HepG2 (cell line): ENCODE results near the gene TEX19. TPM values are rescaled to one million over a fixed set of nuclear protein-coding genes. Genes with fewer than 3 reads are reported as not detected.

Experiments used
- AGO1 ChIP-seq: fragments of 200-400 bp; formaldehyde crosslinking; IDR thresholded peaks from 2 replicates; pipeline ENCODE4 v1.6.1; 2017; ENCODE audit warnings: mild to moderate bottlenecking, low read depth, low read length, moderate library complexity; ENCODE audit not compliant: poor library complexity, severe bottlenecking
- HMGA1 ChIP-seq: sonication (generic); formaldehyde crosslinking; conservative IDR thresholded peaks from 2 replicates; pipeline ENCODE4 v1.4.0; 2020; ENCODE audit warnings: missing genetic modification reagents
- HNRNPK ChIP-seq: fragments of 200-400 bp; formaldehyde crosslinking; IDR thresholded peaks from 2 replicates; pipeline ENCODE4 v1.6.1; 2018; ENCODE audit warnings: low read length, low read depth, moderate library complexity, mild to moderate bottlenecking; ENCODE audit not compliant: poor library complexity, severe bottlenecking
- IRF2 ChIP-seq: IDR thresholded peaks from 2 replicates; pipeline ENCODE4 v1.6.1; 2018; ENCODE audit warnings: missing genetic modification reagents, missing compliant biosample characterization
- MAF1 ChIP-seq: sonication (generic); formaldehyde crosslinking; IDR thresholded peaks from 2 replicates; pipeline ENCODE4 v1.5.0; 2020; ENCODE audit warnings: missing genetic modification reagents, borderline replicate concordance
- SPEN ChIP-seq: sonication (generic); formaldehyde crosslinking; IDR thresholded peaks from 2 replicates; pipeline ENCODE4 v1.5.1; 2020; ENCODE audit warnings: low read depth, mild to moderate bottlenecking, missing genetic modification reagents
- TAF1 ChIP-seq: sonication (generic); formaldehyde crosslinking; IDR thresholded peaks from 2 replicates; pipeline ENCODE4 v1.4.0; 2020; ENCODE audit warnings: missing genetic modification reagents
- TMF1 ChIP-seq: sonication (generic); formaldehyde crosslinking; IDR thresholded peaks from 2 replicates; pipeline ENCODE4 v1.8.1; 2022; ENCODE audit warnings: low read depth, missing genetic modification reagents
- XBP1 ChIP-seq: sonication (generic); formaldehyde crosslinking; IDR thresholded peaks from 2 replicates; pipeline ENCODE4 v1.5.0; 2020; ENCODE audit warnings: missing genetic modification reagents
- ZBTB8A ChIP-seq: sonication (generic); formaldehyde crosslinking; IDR thresholded peaks from 2 replicates; pipeline ENCODE4 v1.4.0; 2020; ENCODE audit warnings: mild to moderate bottlenecking, low read depth, missing genetic modification reagents, borderline replicate concordance
- ZFP36L1 ChIP-seq: sonication (generic); formaldehyde crosslinking; IDR thresholded peaks from 2 replicates; pipeline ENCODE4 v1.8.0; 2022; ENCODE audit warnings: mild to moderate bottlenecking, missing genetic modification reagents, moderate library complexity
- ZNF205 ChIP-seq: IDR thresholded peaks from 2 replicates; pipeline ENCODE4 v1.6.1; 2018; ENCODE audit warnings: missing biosample characterization, missing genetic modification reagents
- ZNF557 ChIP-seq: sonication (generic); formaldehyde crosslinking; IDR thresholded peaks from 2 replicates; pipeline ENCODE4 v1.4.0; 2020; ENCODE audit warnings: missing genetic modification reagents
- ZNF589 ChIP-seq: sonication (generic); formaldehyde crosslinking; conservative IDR thresholded peaks from 2 replicates; pipeline ENCODE4 v1.8.0; 2022; ENCODE audit warnings: mild to moderate bottlenecking, moderate library complexity, missing genetic modification reagents
- ZNF782 ChIP-seq: sonication (generic); formaldehyde crosslinking; IDR thresholded peaks from 2 replicates; pipeline ENCODE4 v1.4.0; 2020; ENCODE audit warnings: missing genetic modification reagents, mild to moderate bottlenecking, borderline replicate concordance
- ZSCAN20 ChIP-seq: sonication (generic); formaldehyde crosslinking; IDR thresholded peaks from 2 replicates; pipeline ENCODE4 v1.4.0; 2020; ENCODE audit warnings: missing genetic modification reagents, mild to moderate bottlenecking, borderline replicate concordance
- polyA plus RNA-seq, 8 experiments: library from polyadenylated mRNA; depleted of rRNA in 3 of 8; stranded (reverse) in 7 of 8; unstranded in 1 of 8; fragments of >200 nt; fragmentation: Illumina TruSeq in 4 of 8; extraction: Trizol in 4 of 8; gene quantifications; 2 replicates each; pipeline versions ENCODE4 v1.2.1 to v1.2.3, GENCODE V29; 2011 to 2016; ENCODE audit warnings: low read depth in 4 of 8, missing spikeins in 1 of 8, mixed read lengths in 1 of 8; ENCODE audit not compliant: insufficient read depth in 1 of 8
- total RNA-seq, 5 experiments: library from RNA; depleted of rRNA; stranded (reverse); fragments of >200 nt; fragmentation: Illumina TruSeq; extraction: Trizol; gene quantifications; 2 replicates each; pipeline ENCODE4 v1.2.3, GENCODE V29; 2016; ENCODE audit warnings: low read depth in 1 of 5
- TF ChIP-seq, protein P1 (sequence below): sonication (generic); formaldehyde crosslinking; IDR thresholded peaks from 2 replicates; pipeline ENCODE4 v1.5.1; 2020; ENCODE audit warnings: missing genetic modification reagents, mild to moderate bottlenecking, borderline replicate concordance
- TF ChIP-seq, protein P2 (sequence below): sonication (generic); formaldehyde crosslinking; IDR thresholded peaks from 2 replicates; pipeline ENCODE4 v1.4.0; 2020; ENCODE audit warnings: low read depth, mild to moderate bottlenecking, missing genetic modification reagents
- TF ChIP-seq, protein P3 (sequence below): sonication (generic); formaldehyde crosslinking; IDR thresholded peaks from 2 replicates; pipeline ENCODE4 v1.9.0; 2022; ENCODE audit warnings: low read depth, missing genetic modification reagents
- TF ChIP-seq, protein P4 (sequence below): sonication (generic); formaldehyde crosslinking; IDR thresholded peaks from 2 replicates; pipeline ENCODE4 v1.4.0; 2020; ENCODE audit warnings: missing genetic modification reagents

Gene TEX19
- total and polyA plus RNA-seq, 2 of the 13 experiments (the other 11 are each of a cell fraction or from before 2014, with no cell fraction given) = 1.3 to 6.0 TPM

DNA sequence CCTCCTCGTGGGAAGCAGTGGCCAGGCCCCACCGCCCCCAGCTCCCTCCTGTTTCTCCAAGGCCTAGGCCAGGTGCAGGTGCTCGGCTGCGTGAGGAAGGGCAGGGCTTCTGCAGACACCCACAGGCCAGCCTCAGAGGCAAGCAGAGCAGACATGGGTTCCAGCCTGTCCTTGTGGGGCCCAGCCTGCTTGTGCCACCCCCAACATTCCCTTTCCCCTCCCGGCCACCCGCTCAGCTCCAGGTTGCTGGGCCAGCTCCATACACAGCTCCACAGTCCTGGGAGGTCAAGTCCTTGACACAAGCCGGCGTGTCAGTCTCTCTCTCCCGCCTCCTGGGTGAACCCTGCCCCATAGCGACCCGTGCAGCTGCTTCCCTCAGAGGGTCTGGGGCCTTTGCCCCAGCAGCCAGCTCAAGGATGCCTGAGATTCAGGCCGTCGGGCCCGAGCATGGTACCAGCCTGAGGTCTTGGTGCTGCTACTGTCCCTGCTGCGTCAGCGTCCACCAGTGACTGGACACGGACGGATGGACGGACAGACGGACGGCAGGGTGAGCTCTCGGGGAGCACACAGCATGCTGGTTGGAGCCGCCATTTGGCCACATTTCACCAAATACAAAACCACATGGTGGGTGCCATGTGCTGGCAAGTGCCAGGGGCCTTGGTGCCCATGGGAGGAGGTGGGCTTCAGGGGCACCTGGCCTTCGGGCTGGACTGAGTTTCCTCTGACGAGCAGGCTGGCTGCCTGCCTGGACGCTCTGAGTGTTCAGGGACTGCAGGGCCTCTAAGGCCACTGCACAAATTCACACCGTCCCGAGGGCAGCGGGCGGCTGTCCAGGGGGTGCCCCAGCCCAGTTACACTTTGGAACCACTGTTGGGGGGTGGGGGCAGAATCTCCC is 33.5 kb upstream of the TEX19 start (continued):
- TF ChIP-seq, protein P1, sequence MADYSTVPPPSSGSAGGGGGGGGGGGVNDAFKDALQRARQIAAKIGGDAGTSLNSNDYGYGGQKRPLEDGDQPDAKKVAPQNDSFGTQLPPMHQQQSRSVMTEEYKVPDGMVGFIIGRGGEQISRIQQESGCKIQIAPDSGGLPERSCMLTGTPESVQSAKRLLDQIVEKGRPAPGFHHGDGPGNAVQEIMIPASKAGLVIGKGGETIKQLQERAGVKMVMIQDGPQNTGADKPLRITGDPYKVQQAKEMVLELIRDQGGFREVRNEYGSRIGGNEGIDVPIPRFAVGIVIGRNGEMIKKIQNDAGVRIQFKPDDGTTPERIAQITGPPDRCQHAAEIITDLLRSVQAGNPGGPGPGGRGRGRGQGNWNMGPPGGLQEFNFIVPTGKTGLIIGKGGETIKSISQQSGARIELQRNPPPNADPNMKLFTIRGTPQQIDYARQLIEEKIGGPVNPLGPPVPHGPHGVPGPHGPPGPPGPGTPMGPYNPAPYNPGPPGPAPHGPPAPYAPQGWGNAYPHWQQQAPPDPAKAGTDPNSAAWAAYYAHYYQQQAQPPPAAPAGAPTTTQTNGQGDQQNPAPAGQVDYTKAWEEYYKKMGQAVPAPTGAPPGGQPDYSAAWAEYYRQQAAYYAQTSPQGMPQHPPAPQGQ = 0 out of 2 replicates have a peak, but pooled peaks have one; percentile 35
- TF ChIP-seq TMF1 = 0 out of 2 replicates have a peak, but pooled peaks have one; percentile 32
- no peak for TF ChIP-seq HMGA1
- no peak for TF ChIP-seq XBP1
- TF ChIP-seq ZFP36L1 = peak; percentile 83; the same call in 1 of the 2 replicates
- TF ChIP-seq MAF1 (CRISPR knock-in tag) = 0 out of 2 replicates have a peak, but pooled peaks have one; percentile 38
- TF ChIP-seq HNRNPK = no peak
- TF ChIP-seq ZNF589 (CRISPR knock-in tag) = peak; percentile 90; the same call in 1 of the 2 replicates
- TF ChIP-seq SPEN = peak; percentile 64; the same call in 1 of the 2 replicates
- TF ChIP-seq ZNF205 (CRISPR knock-in tag) = peak; percentile 56; the same call in 1 of the 2 replicates
- peak; percentile 80; the same call in 1 of the 2 replicates for TF ChIP-seq ZBTB8A (CRISPR knock-in tag)
- TF ChIP-seq, protein P2, sequence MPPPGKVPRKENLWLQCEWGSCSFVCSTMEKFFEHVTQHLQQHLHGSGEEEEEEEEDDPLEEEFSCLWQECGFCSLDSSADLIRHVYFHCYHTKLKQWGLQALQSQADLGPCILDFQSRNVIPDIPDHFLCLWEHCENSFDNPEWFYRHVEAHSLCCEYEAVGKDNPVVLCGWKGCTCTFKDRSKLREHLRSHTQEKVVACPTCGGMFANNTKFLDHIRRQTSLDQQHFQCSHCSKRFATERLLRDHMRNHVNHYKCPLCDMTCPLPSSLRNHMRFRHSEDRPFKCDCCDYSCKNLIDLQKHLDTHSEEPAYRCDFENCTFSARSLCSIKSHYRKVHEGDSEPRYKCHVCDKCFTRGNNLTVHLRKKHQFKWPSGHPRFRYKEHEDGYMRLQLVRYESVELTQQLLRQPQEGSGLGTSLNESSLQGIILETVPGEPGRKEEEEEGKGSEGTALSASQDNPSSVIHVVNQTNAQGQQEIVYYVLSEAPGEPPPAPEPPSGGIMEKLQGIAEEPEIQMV (CRISPR knock-in tag) = peak; percentile 91; the same call in 1 of the 2 replicates
- TF ChIP-seq, protein P3, sequence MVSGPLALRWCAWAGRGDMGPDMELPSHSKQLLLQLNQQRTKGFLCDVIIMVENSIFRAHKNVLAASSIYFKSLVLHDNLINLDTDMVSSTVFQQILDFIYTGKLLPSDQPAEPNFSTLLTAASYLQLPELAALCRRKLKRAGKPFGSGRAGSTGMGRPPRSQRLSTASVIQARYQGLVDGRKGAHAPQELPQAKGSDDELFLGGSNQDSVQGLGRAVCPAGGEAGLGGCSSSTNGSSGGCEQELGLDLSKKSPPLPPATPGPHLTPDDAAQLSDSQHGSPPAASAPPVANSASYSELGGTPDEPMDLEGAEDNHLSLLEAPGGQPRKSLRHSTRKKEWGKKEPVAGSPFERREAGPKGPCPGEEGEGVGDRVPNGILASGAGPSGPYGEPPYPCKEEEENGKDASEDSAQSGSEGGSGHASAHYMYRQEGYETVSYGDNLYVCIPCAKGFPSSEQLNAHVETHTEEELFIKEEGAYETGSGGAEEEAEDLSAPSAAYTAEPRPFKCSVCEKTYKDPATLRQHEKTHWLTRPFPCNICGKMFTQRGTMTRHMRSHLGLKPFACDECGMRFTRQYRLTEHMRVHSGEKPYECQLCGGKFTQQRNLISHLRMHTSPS (CRISPR knock-in tag) = peak; percentile 86
- TF ChIP-seq, protein P4, sequence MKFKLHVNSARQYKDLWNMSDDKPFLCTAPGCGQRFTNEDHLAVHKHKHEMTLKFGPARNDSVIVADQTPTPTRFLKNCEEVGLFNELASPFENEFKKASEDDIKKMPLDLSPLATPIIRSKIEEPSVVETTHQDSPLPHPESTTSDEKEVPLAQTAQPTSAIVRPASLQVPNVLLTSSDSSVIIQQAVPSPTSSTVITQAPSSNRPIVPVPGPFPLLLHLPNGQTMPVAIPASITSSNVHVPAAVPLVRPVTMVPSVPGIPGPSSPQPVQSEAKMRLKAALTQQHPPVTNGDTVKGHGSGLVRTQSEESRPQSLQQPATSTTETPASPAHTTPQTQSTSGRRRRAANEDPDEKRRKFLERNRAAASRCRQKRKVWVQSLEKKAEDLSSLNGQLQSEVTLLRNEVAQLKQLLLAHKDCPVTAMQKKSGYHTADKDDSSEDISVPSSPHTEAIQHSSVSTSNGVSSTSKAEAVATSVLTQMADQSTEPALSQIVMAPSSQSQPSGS = peak; percentile 74
- 0 out of 2 replicates have a peak, but pooled peaks have one; percentile 32 for TF ChIP-seq ZSCAN20 (CRISPR knock-in tag)
- TF ChIP-seq AGO1 = peak; percentile 71
- TF ChIP-seq ZNF557 (CRISPR knock-in tag) = peak; percentile 44; the same call in 1 of the 2 replicates
- TF ChIP-seq IRF2 (CRISPR knock-in tag) = peak; percentile 74
- TF ChIP-seq TAF1 (CRISPR knock-in tag) = peak; percentile 44; the same call in 1 of the 2 replicates
- TF ChIP-seq ZNF782 = peak; percentile 82; the same call in 1 of the 2 replicates
